ENCODE measurements around the gene UNC13C.

UNC13C gene

DNA sequence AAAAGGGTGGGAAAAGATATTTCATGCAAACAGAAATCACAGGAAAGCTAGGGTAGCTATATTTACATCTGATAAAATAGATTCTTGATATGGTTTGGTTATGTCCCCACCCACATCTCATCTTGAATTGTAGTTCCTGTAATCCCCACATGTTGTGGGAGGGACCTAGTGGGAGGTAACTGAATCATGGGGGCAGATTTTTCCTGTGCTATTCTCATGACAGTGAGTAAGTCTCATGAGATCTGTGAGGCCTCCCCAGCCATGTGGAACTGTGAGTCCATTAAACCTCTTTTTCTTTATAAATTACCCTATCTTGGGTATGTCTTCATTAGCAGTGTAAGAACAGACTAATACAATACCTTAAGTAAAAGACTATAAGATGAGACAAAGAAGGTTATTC lies 660.4 kb downstream of the UNC13C start:
- TF ChIP-seq FOXM1 (IDR thresholded peaks at IDR 0.05; ENCODE audit: borderline replicate concordance, low read depth) (no peak), TAF1 (IDR thresholded peaks at IDR 0.05; ENCODE audit: low read depth) (no peak), ZBTB7A (IDR thresholded peaks at IDR 0.05; ENCODE audit: low read depth) (no peak), RAD21 (IDR thresholded peaks at IDR 0.05; ENCODE audit: low read depth) (no peak), EP300 (IDR thresholded peaks at IDR 0.05; ENCODE audit: borderline replicate concordance) (no peak), NFIC (IDR thresholded peaks at IDR 0.05) (no peak), TEAD4 (IDR thresholded peaks at IDR 0.05) (no peak), CREB1 (IDR thresholded peaks at IDR 0.05; ENCODE audit: low read depth) (no peak), TCF12 (IDR thresholded peaks at IDR 0.05; ENCODE audit: low read depth) (no peak), CEBPB (IDR thresholded peaks at IDR 0.05) (no peak), YY1 (IDR thresholded peaks at IDR 0.05; ENCODE audit: low read depth) (no peak), EGR1 (IDR thresholded peaks at IDR 0.05) (no peak)
- TF ChIP-seq, protein P1, sequence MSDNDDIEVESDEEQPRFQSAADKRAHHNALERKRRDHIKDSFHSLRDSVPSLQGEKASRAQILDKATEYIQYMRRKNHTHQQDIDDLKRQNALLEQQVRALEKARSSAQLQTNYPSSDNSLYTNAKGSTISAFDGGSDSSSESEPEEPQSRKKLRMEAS (IDR thresholded peaks at IDR 0.05) = no peak
- TF ChIP-seq, protein P2, sequence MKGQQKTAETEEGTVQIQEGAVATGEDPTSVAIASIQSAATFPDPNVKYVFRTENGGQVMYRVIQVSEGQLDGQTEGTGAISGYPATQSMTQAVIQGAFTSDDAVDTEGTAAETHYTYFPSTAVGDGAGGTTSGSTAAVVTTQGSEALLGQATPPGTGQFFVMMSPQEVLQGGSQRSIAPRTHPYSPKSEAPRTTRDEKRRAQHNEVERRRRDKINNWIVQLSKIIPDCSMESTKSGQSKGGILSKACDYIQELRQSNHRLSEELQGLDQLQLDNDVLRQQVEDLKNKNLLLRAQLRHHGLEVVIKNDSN (IDR thresholded peaks at IDR 0.05) = no peak
- TF ChIP-seq, protein P3, sequence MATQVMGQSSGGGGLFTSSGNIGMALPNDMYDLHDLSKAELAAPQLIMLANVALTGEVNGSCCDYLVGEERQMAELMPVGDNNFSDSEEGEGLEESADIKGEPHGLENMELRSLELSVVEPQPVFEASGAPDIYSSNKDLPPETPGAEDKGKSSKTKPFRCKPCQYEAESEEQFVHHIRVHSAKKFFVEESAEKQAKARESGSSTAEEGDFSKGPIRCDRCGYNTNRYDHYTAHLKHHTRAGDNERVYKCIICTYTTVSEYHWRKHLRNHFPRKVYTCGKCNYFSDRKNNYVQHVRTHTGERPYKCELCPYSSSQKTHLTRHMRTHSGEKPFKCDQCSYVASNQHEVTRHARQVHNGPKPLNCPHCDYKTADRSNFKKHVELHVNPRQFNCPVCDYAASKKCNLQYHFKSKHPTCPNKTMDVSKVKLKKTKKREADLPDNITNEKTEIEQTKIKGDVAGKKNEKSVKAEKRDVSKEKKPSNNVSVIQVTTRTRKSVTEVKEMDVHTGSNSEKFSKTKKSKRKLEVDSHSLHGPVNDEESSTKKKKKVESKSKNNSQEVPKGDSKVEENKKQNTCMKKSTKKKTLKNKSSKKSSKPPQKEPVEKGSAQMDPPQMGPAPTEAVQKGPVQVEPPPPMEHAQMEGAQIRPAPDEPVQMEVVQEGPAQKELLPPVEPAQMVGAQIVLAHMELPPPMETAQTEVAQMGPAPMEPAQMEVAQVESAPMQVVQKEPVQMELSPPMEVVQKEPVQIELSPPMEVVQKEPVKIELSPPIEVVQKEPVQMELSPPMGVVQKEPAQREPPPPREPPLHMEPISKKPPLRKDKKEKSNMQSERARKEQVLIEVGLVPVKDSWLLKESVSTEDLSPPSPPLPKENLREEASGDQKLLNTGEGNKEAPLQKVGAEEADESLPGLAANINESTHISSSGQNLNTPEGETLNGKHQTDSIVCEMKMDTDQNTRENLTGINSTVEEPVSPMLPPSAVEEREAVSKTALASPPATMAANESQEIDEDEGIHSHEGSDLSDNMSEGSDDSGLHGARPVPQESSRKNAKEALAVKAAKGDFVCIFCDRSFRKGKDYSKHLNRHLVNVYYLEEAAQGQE (IDR thresholded peaks at IDR 0.05; ENCODE audit: low read depth) = no peak

DNA sequence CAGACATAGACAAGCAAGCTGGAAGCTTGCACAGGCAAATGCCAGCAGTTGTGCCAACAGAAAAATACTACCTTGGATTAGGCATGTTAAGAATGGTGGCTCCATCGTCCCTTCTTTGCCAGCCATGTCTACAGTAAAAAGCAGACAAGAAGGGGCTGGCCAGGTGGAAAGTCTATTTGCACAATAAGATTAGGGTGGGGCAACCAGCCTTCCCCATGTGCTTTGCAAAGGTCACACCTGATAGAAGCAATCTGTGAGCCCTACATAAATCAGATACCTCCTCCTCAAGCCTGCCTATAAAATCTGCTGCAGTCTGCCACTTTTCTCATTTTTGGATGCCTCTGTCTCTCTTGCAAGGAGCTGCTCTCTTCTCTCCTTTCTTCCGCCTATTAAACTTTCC lies 662.6 kb downstream of the UNC13C start:
- no peak for TF ChIP-seq ZBTB7A (IDR thresholded peaks at IDR 0.05; ENCODE audit: low read depth)
- TF ChIP-seq CEBPB (IDR thresholded peaks at IDR 0.05) = no peak
- no peak for TF ChIP-seq FOXM1 (IDR thresholded peaks at IDR 0.05; ENCODE audit: borderline replicate concordance, low read depth)
- TF ChIP-seq, protein P3 (IDR thresholded peaks at IDR 0.05; ENCODE audit: low read depth) = no peak

DNA sequence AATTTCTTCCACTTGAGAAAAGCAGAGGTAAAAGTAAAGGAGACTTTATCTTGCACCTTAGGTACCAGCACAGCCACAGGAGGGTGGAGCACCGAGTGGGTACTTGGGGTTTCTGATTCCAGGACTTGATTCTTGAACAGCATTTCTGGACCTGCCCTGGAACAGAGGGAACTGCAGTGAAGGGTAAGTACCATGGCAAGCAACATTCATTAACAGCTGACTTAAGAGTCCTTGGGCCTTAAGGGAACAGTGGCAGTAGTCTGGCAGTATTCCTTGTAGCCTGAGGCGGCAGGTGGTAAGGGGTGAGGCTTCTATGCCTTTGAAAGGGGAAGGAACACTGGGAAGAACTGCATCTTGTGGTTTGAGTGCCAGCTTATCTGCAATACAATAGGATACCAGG lies 666.6 kb downstream of the UNC13C start:
- TF ChIP-seq EGR1 (IDR thresholded peaks at IDR 0.05) (no peak), ZBTB7A (IDR thresholded peaks at IDR 0.05; ENCODE audit: low read depth) (no peak), NFIC (IDR thresholded peaks at IDR 0.05) (no peak), EP300 (IDR thresholded peaks at IDR 0.05; ENCODE audit: borderline replicate concordance) (no peak), FOXM1 (IDR thresholded peaks at IDR 0.05; ENCODE audit: borderline replicate concordance, low read depth) (no peak), YY1 (IDR thresholded peaks at IDR 0.05; ENCODE audit: low read depth) (no peak), CREB1 (IDR thresholded peaks at IDR 0.05; ENCODE audit: low read depth) (no peak), TCF12 (IDR thresholded peaks at IDR 0.05; ENCODE audit: low read depth) (no peak), TEAD4 (IDR thresholded peaks at IDR 0.05) (no peak), CEBPB (IDR thresholded peaks at IDR 0.05) (no peak), TAF1 (IDR thresholded peaks at IDR 0.05; ENCODE audit: low read depth) (no peak), RAD21 (IDR thresholded peaks at IDR 0.05; ENCODE audit: low read depth) (no peak)
- TF ChIP-seq, protein P1 (IDR thresholded peaks at IDR 0.05) = no peak
- TF ChIP-seq, protein P2 (IDR thresholded peaks at IDR 0.05) = no peak
- TF ChIP-seq, protein P3 (IDR thresholded peaks at IDR 0.05; ENCODE audit: low read depth) = no peak

DNA sequence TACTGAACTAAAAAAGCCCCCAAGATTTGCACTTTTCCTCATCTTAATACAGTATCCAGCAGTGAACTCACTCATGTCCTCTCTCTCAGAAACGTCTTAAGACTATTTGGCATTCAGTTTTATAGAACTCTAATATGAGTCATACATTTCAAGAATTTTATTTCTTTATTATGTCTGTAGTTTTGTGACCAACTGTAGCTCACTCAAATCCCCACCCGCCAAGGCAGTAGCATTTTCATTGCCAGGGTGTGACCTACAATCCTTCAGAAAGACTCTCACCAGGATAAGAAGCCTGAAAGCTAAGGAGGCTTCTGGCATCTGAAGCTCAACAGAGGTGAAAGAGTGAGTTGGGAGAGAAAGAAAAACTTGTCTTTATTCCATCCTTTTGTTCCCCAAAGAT lies 681.4 kb downstream of the UNC13C start:
- no peak for TF ChIP-seq FOXM1 (IDR thresholded peaks at IDR 0.05; ENCODE audit: borderline replicate concordance, low read depth)
- TF ChIP-seq CREB1 (IDR thresholded peaks at IDR 0.05; ENCODE audit: low read depth) = no peak
- TF ChIP-seq EP300 (IDR thresholded peaks at IDR 0.05; ENCODE audit: borderline replicate concordance) = no peak
- TF ChIP-seq, protein P3 (IDR thresholded peaks at IDR 0.05; ENCODE audit: low read depth) = no peak
- TF ChIP-seq CEBPB (IDR thresholded peaks at IDR 0.05) = no peak
- no peak for TF ChIP-seq YY1 (IDR thresholded peaks at IDR 0.05; ENCODE audit: low read depth)
- no peak for TF ChIP-seq TAF1 (IDR thresholded peaks at IDR 0.05; ENCODE audit: low read depth)
- no peak for TF ChIP-seq NFIC (IDR thresholded peaks at IDR 0.05)
- TF ChIP-seq, protein P2 (IDR thresholded peaks at IDR 0.05) = no peak

All from Ishikawa (cell line).